IPS DF 6.9 (cell line): ENCODE data around the gene SEH1L.
"Not testable (repeated sequence)": the region's sequence is repeated elsewhere in the genome, so short reads cannot be mapped to it uniquely, and the experiment has no call there.

ENCODE experiments used
- DNase-seq: peaks from one replicate; pipeline ENCODE4 v3.0.0-alpha.2; 2013; ENCODE audit warnings: low read depth, low spot score
- H3K27ac ChIP-seq: one replicate; pipeline ENCODE4 v1.5.1; 2013; ENCODE audit warnings: low read length, control low read depth
- H3K27me3 ChIP-seq: 2 replicates; pipeline ENCODE4 v1.6.1; 2013; ENCODE audit warnings: mild to moderate bottlenecking, low read length; ENCODE audit not compliant: control insufficient read depth, insufficient read depth
- H3K36me3 ChIP-seq: 2 replicates; pipeline ENCODE4 v1.6.1; 2013; ENCODE audit warnings: low read length; ENCODE audit not compliant: control insufficient read depth, insufficient read depth
- H3K4me1 ChIP-seq: 2 replicates; pipeline ENCODE4 v1.6.1; 2013; ENCODE audit warnings: low read length; ENCODE audit not compliant: control insufficient read depth, insufficient read depth
- H3K4me3 ChIP-seq: 2 replicates; pipeline ENCODE4 v1.5.1; 2013; ENCODE audit warnings: mild to moderate bottlenecking, low read length
- H3K9me3 ChIP-seq: 2 replicates; pipeline ENCODE4 v1.6.1; 2013; ENCODE audit warnings: low read length, inconsistent platforms; ENCODE audit not compliant: control insufficient read depth, insufficient read depth
- WGBS: extraction: QIAGEN DNeasy Blood & Tissue Kit; methylation state at CpG from one replicate; pipeline ENCODE4 v1.1.7; 2013; ENCODE audit warnings: mixed read lengths, missing lambda C conversion rate; ENCODE audit not compliant: insufficient read length, insufficient coverage; 5-methylcytosine and 5-hydroxymethylcytosine counted together

Gene SEH1L

GRCh38 chr18:12947285-12948049 lies at the start of gene SEH1L:
SEH1L (plus strand) TSS chr18:12948011; CDS start chr18:12948122, 111 bp downstream.
- no peaks in the 10 kb centered on the region for H3K9me3 ChIP-seq
- DNase-seq, result peak; percentile 74
- H3K27ac ChIP-seq, result no peak within 1 kb of the TSS
- peak within 1 kb of the TSS; percentile 68; the same call in 1 of the 2 replicates for H3K4me3 ChIP-seq
- no peaks in the 10 kb centered on the region for H3K36me3 ChIP-seq
- H3K4me1 ChIP-seq, result no peaks in the 10 kb centered on the region
- no CpG with 5 or more reads among the region's 58 CpGs for WGBS
- H3K27me3 ChIP-seq, result no peaks in the 10 kb centered on the region

GRCh38 chr18:12901208-12901607 lies 46.6 kb upstream of the SEH1L start:
- H3K4me3 ChIP-seq, H3K9me3 ChIP-seq, DNase-seq, H3K36me3 ChIP-seq, H3K27ac ChIP-seq, H3K4me1 ChIP-seq, H3K27me3 ChIP-seq: not testable (repeated sequence)
- WGBS, result no CpG with 5 or more reads among the region's 12 CpGs

- no peak for DNase-seq
- no CpG with 5 or more reads among the region's 8 CpGs for WGBS
Measured at GRCh38 chr18:12904012-12904516, 43.7 kb upstream of the SEH1L start.

GRCh38 chr18:12906119-12906518 lies 41.7 kb upstream of the SEH1L start:
- no peaks in the 10 kb centered on the region for H3K27me3 ChIP-seq
- WGBS, result no CpG with 5 or more reads among the region's 4 CpGs
- no peaks in the 10 kb centered on the region for H3K9me3 ChIP-seq
- H3K27ac ChIP-seq, result no peak overlapping the region
- H3K4me3 ChIP-seq, result no peak overlapping the region
- no peaks in the 10 kb centered on the region for H3K36me3 ChIP-seq
- no peak for DNase-seq
- H3K4me1 ChIP-seq, result no peaks in the 10 kb centered on the region

More at GRCh38 chr18:12904012-12904516, 43.7 kb upstream of the SEH1L start:
- no peaks in the 10 kb centered on the region for H3K36me3 ChIP-seq
- H3K4me1 ChIP-seq, result no peaks in the 10 kb centered on the region
- H3K27ac ChIP-seq, result no peak overlapping the region
- no peaks in the 10 kb centered on the region for H3K27me3 ChIP-seq
- H3K4me3 ChIP-seq, result no peak overlapping the region
- H3K9me3 ChIP-seq, result no peaks in the 10 kb centered on the region

- no peak overlapping the region for H3K27ac ChIP-seq
- no peak for DNase-seq
- H3K36me3 ChIP-seq, result no peaks in the 10 kb centered on the region
- no CpG with 5 or more reads among the region's 10 CpGs for WGBS
- no peaks in the 10 kb centered on the region; the same call in 1 of the 2 replicates for H3K27me3 ChIP-seq
- no peaks in the 10 kb centered on the region for H3K4me1 ChIP-seq
- no peaks in the 10 kb centered on the region for H3K9me3 ChIP-seq
- no peak overlapping the region for H3K4me3 ChIP-seq
Measured at GRCh38 chr18:12906773-12907172, 41.0 kb upstream of the SEH1L start.

- no peak for DNase-seq
- H3K4me1 ChIP-seq, result no peaks in the 10 kb centered on the region
- H3K27me3 ChIP-seq, result no peaks in the 10 kb centered on the region; the same call in 1 of the 2 replicates
- no CpG with 5 or more reads among the region's 8 CpGs for WGBS
- no peak overlapping the region for H3K27ac ChIP-seq
- H3K9me3 ChIP-seq, result no peaks in the 10 kb centered on the region
- H3K36me3 ChIP-seq, result no peaks in the 10 kb centered on the region
- H3K4me3 ChIP-seq, result no peak overlapping the region
Measured at GRCh38 chr18:12907258-12907925, 40.4 kb upstream of the SEH1L start.

- no peak for DNase-seq
- Histone ChIP-seq H3K36me3 (no peaks in the 10 kb centered on the region), H3K27me3 (peaks cover 2% of the 10 kb centered on the region; the same call in 1 of the 2 replicates), H3K4me1 (no peaks in the 10 kb centered on the region), H3K4me3 (no peak overlapping the region), H3K9me3 (no peaks in the 10 kb centered on the region), H3K27ac (no peak overlapping the region)
- no CpG with 5 or more reads among the region's 4 CpGs for WGBS
Measured at GRCh38 chr18:12908706-12909105, 39.1 kb upstream of the SEH1L start.

- DNase-seq, result no peak
- peaks cover 2% of the 10 kb centered on the region; the same call in 1 of the 2 replicates for H3K27me3 ChIP-seq
- no peak overlapping the region; the same call in 1 of the 2 replicates for H3K4me3 ChIP-seq
- no peak overlapping the region for H3K27ac ChIP-seq
- H3K9me3 ChIP-seq, result no peaks in the 10 kb centered on the region
- no peaks in the 10 kb centered on the region for H3K4me1 ChIP-seq
- no CpG with 5 or more reads among the region's 75 CpGs for WGBS
- H3K36me3 ChIP-seq, result no peaks in the 10 kb centered on the region
Measured at GRCh38 chr18:12911025-12911928, 36.5 kb upstream of the SEH1L start.

- H3K27me3 ChIP-seq, result peaks cover 2% of the 10 kb centered on the region; the same call in 1 of the 2 replicates
- no peak for DNase-seq
- H3K9me3 ChIP-seq, result no peaks in the 10 kb centered on the region
- no peaks in the 10 kb centered on the region for H3K36me3 ChIP-seq
- H3K4me1 ChIP-seq, result no peaks in the 10 kb centered on the region
- no peak overlapping the region for H3K27ac ChIP-seq
- H3K4me3 ChIP-seq, result peak overlapping the region; percentile 1; the same call in 1 of the 2 replicates
- WGBS, result no CpG with 5 or more reads among the region's 75 CpGs
Measured at GRCh38 chr18:12911929-12912703, 35.7 kb upstream of the SEH1L start.
